C4-2B (cell line): ENCODE measurements around the gene BET1L.

Source experiments
- CTCF ChIP-seq: fragments of 450-650 bp; conservative IDR thresholded peaks from 2 replicates; pipeline ENCODE4 v1.5.1; 2017; ENCODE audit warnings: mild to moderate bottlenecking
- ZFX ChIP-seq: fragments of 450-650 bp; IDR thresholded peaks from 2 replicates; pipeline ENCODE4 v1.6.1; 2017

GRCh38 chr11:206526-207207, 532 bp downstream of the BET1L start:
- TF ChIP-seq CTCF (no peak), ZFX (peak; percentile 82; the same call in 1 of the 2 replicates)
